SHP77 (cell line): ENCODE measurements around the gene ATOSA.
A peak's percentile ranks its signal among the peaks of the same experiment; 100 is the strongest.

Source experiments
- DNase-seq, 2 experiments: peaks; one replicate each; lab custom pipeline; 2025; lab: John Stamatoyannopoulos, UW

ATOSA gene

GRCh38 chr15:52679232-52680040 lies at the start of gene ATOSA:
ATOSA (minus strand) TSS chr15:52679388; CDS start chr15:52678021, 1,367 bp downstream.
- DNase-seq = peak; percentile 76 to 90

GRCh38 chr15:52728899-52729298 lies 49.7 kb upstream of the ATOSA start:
- DNase-seq = no peak

GRCh38 chr15:52727815-52728214 lies 48.6 kb upstream of the ATOSA start:
- DNase-seq = no peak

GRCh38 chr15:52726195-52726594 lies 47.0 kb upstream of the ATOSA start:
- DNase-seq = no peak

GRCh38 chr15:52718551-52718950 lies 39.4 kb upstream of the ATOSA start:
- no peak for DNase-seq

GRCh38 chr15:52717924-52718323 lies 38.7 kb upstream of the ATOSA start:
- no peak for DNase-seq

- no peak for DNase-seq
Measured at GRCh38 chr15:52717481-52717880, 38.3 kb upstream of the ATOSA start.

GRCh38 chr15:52716536-52716935 lies 37.3 kb upstream of the ATOSA start:
- DNase-seq = no peak

GRCh38 chr15:52715411-52715810 lies 36.2 kb upstream of the ATOSA start:
- DNase-seq = no peak

GRCh38 chr15:52714968-52715367 lies 35.8 kb upstream of the ATOSA start:
- DNase-seq = no peak

- DNase-seq = no peak
Measured at GRCh38 chr15:52710708-52711389, 31.7 kb upstream of the ATOSA start.

- no peak for DNase-seq
Measured at GRCh38 chr15:52710050-52710707, 31.0 kb upstream of the ATOSA start.

GRCh38 chr15:52709187-52709981 lies 30.2 kb upstream of the ATOSA start:
- peak in 1 of 2 experiments; percentile 41 for DNase-seq

GRCh38 chr15:52706091-52706490 lies 26.9 kb upstream of the ATOSA start:
- DNase-seq = no peak

- no peak for DNase-seq
Measured at GRCh38 chr15:52702390-52702789, 23.2 kb upstream of the ATOSA start.

GRCh38 chr15:52699457-52699856 lies 20.3 kb upstream of the ATOSA start:
- DNase-seq = no peak

GRCh38 chr15:52698514-52698913 lies 19.3 kb upstream of the ATOSA start:
- no peak for DNase-seq

GRCh38 chr15:52697051-52697450 lies 17.9 kb upstream of the ATOSA start:
- no peak for DNase-seq

- no peak for DNase-seq
Measured at GRCh38 chr15:52695154-52695553, 16.0 kb upstream of the ATOSA start.

- no peak for DNase-seq
Measured at GRCh38 chr15:52689562-52689961, 10.4 kb upstream of the ATOSA start.

- no peak for DNase-seq
Measured at GRCh38 chr15:52683580-52683979, 4.4 kb upstream of the ATOSA start.

GRCh38 chr15:52682781-52683180 lies 3.6 kb upstream of the ATOSA start:
- DNase-seq = no peak
